MM.1S (cell line): ENCODE data around the gene MAP3K2.

ENCODE experiments used
- EZH2 ChIP-seq: fragments of 300-600 bp; sonication (generic); optimal IDR thresholded peaks from 2 replicates; pipeline ENCODE3; 2017; ENCODE audit warnings: low read depth, mild to moderate bottlenecking, antibody characterized with exemption, low read length, mixed read lengths
- TF ChIP-seq, protein P1 (sequence below): fragments of 300-600 bp; sonication (generic); IDR thresholded peaks from 2 replicates; pipeline ENCODE4 v1.5.1; 2016; ENCODE audit warnings: antibody characterized with exemption, low read length, mixed read lengths

DNA sequence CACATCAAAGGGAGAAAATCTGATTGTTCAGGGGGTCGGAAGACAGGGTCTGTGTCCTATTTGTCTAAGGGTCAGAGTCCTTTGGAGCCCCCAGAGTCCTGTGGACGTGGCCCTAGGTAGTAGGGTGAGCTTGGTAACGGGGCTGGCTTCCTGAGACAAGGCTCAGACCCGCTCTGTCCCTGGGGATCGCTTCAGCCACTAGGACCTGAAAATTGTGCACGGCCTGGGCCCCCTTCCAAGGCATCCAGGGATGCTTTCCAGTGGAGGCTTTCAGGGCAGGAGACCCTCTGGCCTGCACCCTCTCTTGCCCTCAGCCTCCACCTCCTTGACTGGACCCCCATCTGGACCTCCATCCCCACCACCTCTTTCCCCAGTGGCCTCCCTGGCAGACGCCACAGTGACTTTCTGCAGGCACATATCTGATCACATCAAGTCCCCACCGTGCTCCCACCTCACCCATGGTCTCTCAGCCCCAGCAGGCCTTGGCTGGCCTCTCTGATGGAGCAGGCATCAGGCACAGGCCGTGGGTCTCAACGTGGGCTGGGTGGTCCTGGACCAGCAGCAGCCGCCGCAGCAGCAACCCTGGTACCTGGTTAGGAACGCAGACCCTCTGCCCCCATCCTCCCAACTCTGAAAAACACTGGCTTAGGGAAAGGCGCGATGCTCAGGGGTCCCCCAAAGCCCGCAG lies 34.2 kb upstream of the MAP3K2 start:
- TF ChIP-seq, protein P1, sequence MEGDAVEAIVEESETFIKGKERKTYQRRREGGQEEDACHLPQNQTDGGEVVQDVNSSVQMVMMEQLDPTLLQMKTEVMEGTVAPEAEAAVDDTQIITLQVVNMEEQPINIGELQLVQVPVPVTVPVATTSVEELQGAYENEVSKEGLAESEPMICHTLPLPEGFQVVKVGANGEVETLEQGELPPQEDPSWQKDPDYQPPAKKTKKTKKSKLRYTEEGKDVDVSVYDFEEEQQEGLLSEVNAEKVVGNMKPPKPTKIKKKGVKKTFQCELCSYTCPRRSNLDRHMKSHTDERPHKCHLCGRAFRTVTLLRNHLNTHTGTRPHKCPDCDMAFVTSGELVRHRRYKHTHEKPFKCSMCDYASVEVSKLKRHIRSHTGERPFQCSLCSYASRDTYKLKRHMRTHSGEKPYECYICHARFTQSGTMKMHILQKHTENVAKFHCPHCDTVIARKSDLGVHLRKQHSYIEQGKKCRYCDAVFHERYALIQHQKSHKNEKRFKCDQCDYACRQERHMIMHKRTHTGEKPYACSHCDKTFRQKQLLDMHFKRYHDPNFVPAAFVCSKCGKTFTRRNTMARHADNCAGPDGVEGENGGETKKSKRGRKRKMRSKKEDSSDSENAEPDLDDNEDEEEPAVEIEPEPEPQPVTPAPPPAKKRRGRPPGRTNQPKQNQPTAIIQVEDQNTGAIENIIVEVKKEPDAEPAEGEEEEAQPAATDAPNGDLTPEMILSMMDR: no peak
- TF ChIP-seq EZH2: no peak
